Right forelimb (tissue), 1 donor: ENCODE results near the gene LIN37.
A peak's percentile ranks its signal among the peaks of the same experiment; 100 is the strongest.
"Not testable (repeated sequence)": the region's sequence is repeated elsewhere in the genome, so short reads cannot be mapped to it uniquely, and the experiment has no call there.

ENCODE experiments used
- DNase-seq: peaks from one replicate; pipeline ENCODE4 v3.0.0-alpha.2; 2018

LIN37 gene

DNA sequence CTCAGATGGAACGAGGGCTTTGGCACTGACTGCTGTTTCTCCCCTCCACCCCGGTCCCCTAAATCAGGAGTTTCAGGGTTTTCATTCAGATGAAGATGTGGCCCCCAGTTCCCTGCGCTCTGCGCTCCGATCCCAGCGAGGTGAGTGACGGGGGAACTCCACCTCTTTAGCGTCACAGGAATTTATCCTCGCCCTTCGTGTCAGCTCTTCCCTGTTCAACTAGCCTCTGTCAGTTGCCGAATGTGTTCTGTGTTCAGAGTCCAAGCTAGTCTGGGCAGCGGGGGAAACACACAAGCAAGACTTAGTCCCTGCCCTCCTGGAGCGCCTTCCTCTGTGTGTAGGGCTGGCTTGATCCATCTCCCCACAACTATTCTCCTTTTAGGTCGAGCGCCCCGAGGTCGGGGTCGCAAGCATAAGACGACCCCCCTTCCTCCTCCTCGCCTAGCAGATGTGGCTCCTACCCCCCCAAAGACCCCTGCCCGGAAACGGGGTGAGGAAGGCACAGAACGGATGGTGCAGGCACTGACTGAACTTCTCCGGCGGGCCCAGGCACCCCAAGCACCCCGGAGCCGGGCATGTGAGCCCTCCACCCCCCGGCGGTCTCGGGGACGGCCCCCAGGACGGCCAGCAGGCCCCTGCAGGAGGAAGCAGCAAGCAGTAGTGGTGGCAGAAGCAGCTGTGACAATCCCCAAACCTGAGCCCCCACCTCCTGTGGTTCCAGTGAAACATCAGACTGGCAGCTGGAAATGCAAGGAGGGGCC is 28.8 kb upstream of the LIN37 start:
- peak; percentile 38 for DNase-seq

DNA sequence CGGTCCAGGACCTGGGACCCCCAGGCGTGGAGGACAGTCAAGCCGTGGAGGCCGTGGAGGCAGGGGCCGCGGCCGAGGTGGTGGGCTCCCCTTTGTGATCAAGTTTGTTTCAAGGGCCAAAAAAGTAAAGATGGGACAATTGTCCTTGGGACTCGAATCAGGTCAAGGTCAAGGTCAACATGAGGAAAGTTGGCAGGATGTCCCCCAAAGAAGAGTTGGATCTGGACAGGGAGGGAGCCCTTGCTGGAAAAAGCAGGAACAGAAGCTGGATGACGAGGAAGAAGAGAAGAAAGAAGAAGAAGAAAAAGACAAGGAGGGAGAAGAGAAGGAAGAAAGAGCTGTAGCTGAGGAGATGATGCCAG is 28.2 kb upstream of the LIN37 start:
- DNase-seq = no peak

GRCh38 chr19:35720648-35721047 is 27.7 kb upstream of the LIN37 start:
- no peak for DNase-seq

GRCh38 chr19:35721374-35721773 is 27.0 kb upstream of the LIN37 start:
- no peak for DNase-seq

DNA sequence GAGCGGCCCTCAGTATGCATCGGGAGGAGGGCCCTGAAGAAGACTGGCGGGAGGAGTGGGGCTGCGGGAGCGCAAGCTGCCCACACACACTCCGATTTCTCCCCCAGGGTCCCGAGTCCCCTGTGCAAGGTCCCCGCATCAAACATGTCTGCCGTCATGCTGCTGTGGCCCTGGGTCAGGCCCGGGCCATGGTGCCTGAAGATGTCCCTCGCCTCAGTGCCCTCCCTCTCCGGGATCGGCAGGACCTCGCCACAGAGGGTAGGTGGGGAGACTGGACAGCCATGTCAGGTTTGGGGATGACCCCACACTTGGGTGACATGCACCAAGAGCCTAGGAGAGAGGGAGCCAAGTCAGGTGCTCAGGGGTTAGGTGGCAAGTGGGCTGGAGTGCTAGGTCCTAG is 25.9 kb upstream of the LIN37 start:
- no peak for DNase-seq

DNA sequence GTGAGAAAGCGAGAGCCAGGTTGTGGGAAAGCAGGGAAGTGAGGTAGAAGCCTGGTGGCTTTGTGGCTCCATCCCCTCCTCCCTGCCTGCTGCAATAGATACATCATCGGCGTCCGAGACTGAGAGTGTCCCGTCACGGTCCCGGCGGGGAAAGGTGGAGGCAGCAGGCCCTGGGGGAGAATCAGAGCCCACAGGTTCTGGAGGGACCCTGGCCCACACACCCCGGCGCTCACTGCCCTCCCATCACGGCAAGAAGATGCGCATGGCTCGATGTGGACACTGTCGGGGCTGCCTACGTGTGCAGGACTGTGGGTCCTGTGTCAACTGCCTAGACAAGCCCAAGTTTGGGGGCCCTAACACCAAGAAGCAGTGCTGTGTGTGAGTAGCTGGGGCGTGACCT is 25.5 kb upstream of the LIN37 start:
- no peak for DNase-seq

GRCh38 chr19:35723671-35724070 is 24.7 kb upstream of the LIN37 start:
- no peak for DNase-seq

DNA sequence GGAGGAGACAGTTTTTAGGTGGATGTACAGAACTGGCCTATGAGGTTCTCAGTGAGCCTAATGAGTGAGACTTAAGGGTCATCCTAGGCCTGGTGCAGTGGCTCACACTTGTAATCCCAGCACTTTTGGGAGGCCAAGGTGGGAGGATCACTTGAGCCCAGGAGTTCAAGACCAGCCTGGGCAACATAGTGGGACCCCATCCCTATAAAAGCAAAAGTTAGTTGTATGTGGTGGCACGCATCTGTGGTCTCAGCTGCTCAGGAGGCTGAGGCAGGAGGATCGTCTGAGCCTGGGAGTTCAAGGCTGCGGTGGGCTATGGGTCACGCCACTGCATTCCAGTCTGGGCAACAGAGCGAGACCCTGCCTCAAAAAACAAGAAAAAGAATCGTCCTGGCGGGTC is 24.2 kb upstream of the LIN37 start:
- not testable (repeated sequence) for DNase-seq

DNA sequence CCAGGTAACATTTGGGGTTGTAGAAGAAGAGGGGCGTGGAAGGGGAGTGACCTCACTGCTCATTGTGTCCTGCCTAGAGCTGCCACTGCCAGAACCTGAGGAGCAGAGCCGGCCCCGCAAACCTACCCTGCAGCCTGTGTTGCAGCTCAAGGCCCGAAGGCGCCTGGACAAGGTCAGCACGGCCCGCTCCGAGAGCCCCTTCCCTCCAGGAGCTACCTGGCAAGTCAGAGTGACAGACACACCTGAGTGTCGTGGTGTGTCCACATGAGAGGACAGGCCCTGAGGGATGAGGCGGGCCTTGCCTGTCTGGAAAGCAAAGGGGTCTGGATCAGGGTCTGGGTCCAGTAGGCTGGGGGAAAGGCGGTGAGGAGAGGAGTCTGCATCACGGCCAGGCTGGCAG is 23.8 kb upstream of the LIN37 start:
- no peak for DNase-seq

DNA sequence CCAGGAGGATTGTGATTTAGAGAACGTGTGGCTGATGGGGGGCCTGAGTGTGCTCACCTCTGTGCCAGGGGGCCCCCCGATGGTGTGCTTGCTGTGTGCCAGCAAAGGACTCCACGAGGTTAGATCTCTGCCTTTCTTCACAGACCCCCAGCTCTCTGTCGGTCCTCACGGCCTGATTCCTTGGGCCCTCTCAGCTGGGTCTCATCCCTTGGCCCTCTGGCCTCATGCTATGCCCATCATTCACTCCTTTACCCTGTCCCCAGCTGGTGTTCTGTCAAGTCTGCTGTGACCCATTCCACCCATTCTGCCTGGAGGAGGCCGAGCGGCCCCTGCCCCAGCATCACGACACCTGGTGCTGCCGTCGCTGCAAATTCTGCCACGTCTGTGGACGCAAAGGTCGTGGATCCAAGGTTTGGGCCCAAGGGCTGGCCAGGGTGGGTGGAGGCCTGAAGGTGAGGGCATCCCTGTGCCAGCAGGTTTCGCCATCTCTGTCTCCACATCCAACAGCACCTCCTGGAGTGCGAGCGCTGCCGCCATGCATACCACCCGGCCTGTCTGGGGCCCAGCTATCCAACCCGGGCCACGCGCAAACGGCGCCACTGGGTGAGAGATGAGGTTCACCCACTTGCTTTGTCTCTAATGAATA is 23.0 kb upstream of the LIN37 start:
- DNase-seq = no peak

- DNase-seq = no peak
These were observed 21.1 kb upstream of the LIN37 start for GRCh38 chr19:35727053-35727955.

GRCh38 chr19:35727956-35728706 is 20.2 kb upstream of the LIN37 start:
- DNase-seq = no peak

DNA sequence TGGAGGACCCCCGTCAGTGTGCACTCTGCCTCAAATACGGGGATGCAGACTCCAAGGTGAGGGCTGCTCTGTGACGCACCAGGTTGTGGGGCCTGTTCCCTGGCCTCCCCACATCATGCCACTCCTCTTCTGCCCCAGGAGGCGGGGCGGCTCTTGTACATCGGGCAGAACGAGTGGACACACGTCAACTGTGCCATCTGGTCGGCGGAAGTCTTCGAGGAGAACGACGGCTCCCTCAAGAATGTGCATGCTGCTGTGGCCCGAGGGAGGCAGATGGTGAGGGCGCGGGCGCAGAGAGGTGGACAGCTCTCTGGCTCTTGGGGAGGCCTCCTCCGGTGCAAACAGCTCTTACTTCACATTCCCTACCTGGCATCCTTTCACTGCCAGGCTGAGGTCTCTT is 19.4 kb upstream of the LIN37 start:
- no peak for DNase-seq

- no peak for DNase-seq
These were observed 18.6 kb upstream of the LIN37 start for GRCh38 chr19:35729763-35730162.

GRCh38 chr19:35730326-35730725 is 18.1 kb upstream of the LIN37 start:
- no peak for DNase-seq

DNA sequence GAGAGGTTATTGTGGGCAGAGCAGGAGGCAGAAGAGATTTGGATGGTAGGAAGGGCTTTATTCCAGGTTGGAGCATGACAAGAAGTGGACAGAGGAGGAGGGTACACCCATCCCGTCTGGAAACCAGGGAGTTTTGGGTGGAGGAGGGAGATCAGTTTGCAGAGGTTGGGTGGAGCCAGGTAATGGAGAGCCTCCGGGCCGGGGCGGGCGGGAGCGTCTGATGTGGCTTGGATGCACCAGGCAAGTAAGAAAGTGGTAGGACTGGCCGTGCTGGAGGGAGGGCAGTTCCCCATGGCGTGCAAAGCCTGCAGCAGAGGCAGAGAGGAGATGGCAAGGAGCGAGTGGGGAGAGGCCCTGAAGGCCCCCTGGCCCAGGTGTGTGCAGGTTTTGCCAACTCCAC is 17.0 kb upstream of the LIN37 start:
- no peak for DNase-seq

GRCh38 chr19:35731779-35732405 is 16.5 kb upstream of the LIN37 start:
- DNase-seq = no peak

DNA sequence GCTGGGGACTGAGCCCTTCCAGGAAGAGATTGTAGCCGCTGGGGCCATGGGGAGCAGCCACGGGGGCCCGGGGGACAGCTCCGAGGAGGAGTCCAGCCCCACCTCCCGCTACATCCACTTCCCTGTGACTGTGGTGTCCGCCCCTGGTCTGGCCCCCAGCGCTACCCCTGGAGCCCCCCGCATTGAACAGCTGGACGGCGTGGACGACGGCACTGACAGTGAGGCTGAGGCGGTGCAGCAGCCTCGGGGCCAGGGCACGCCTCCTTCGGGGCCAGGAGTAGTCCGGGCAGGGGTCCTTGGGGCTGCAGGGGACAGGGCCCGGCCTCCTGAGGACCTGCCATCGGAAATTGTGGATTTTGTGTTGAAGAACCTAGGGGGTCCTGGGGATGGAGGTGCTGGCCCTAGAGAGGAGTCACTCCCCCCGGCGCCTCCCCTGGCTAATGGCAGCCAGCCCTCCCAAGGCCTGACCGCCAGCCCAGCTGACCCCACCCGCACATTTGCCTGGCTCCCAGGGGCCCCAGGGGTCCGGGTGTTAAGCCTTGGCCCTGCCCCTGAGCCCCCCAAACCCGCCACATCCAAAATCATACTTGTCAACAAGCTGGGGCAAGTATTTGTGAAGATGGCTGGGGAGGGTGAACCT is 15.7 kb upstream of the LIN37 start:
- no peak for DNase-seq

DNA sequence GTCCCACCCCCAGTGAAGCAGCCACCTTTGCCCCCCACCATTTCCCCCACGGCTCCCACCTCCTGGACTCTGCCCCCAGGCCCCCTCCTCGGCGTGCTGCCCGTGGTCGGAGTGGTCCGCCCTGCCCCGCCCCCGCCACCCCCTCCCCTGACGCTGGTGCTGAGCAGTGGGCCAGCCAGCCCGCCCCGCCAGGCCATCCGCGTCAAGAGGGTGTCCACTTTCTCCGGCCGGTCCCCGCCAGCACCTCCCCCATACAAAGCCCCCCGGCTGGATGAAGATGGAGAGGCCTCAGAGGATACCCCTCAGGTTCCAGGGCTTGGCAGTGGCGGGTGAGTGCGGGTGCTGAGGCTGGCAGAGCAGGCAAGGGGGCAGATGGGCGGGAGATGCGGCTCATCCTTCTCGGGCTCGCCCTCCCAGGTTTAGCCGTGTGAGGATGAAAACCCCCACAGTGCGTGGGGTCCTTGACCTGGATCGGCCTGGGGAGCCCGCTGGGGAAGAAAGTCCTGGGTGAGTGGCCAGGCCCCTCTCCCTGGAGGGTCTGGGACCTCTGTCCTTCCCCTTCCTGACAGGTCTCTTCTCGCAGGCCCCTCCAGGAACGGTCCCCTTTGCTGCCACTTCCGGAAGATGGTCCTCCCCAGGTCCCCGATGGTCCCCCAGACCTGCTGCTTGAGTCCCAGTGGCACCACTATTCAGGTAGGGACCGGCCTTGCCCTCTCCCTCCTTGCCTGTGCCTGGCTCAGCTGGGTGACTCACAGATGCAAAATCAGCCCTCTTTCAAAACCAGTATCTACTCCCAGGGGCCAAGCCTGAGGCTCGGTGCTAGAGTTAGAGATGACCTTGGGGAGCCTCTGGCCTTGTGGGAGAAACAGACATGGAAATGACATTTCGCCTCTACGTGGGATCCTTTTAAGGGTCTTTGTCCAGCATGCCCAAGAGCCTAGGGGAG is 14.9 kb upstream of the LIN37 start:
- no peak for DNase-seq

- DNase-seq = no peak
These were observed 14.1 kb upstream of the LIN37 start for GRCh38 chr19:35734273-35734672.

GRCh38 chr19:35734889-35735288 is 13.5 kb upstream of the LIN37 start:
- no peak for DNase-seq
